ENCODE results near the gene COMMD8. TPM values are rescaled to one million over a fixed set of nuclear protein-coding genes. Genes with fewer than 3 reads are reported as not detected.

The COMMD8 gene
- polyA plus RNA-seq, 2 of the 4 experiments (the other 2 are of a cell fraction), result 19.1 to 24.0 TPM

DNA sequence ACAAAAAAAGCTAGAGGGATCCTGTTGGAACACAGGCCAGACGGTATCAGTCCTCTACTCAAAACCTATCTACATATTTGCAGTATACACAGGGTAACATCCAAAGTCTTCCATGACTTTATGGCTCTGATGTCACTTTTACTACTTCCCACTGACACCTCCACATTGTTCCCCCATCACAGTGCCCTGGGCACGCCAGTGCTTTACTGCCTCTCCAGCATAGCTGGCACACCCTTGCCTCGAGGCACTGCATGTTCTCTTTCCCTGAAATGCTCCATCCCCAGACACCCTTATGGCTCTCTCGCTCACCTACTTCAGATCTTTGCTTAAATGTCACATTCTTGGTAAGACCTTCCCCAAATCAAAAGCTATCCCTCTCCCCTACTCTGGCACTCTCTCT, 15.3 kb upstream of the COMMD8 start (continued):
- TF ChIP-seq POLR2A (IDR thresholded peaks at IDR 0.05; ENCODE audit: low read length) (no peak), MAFK (IDR thresholded peaks at IDR 0.05; ENCODE audit: partially characterized antibody) (no peak), ESRRA (IDR thresholded peaks at IDR 0.05; ENCODE audit: borderline replicate concordance, low read length) (no peak), MAZ (IDR thresholded peaks at IDR 0.05; ENCODE audit: borderline replicate concordance, low read depth, low read length) (no peak)

DNA sequence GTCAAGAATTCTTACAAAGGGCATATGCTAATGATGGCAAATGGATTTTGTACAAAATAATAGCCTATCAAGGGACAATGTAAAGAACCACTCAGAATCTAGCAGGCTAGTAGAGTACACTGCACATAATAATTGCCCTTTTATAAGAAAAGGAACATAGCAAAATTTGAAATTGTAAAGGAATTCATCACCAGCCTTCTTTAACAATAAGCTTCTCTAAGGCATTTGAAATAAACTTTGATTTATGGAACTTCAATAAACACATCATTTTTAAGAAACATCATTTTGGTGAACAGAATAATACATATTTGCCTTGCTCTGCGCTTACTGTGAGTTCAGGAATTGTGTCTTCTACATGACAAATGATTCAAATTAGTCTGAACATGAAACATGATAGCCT, 11.9 kb upstream of the COMMD8 start:
- Histone ChIP-seq H3K27ac (no peak overlapping the region), H3K4me1 (no peaks in the 10 kb centered on the region), H3K4me2 (no peak overlapping the region), H3K9me3 (no peaks in the 10 kb centered on the region), H3K4me3 (no peak overlapping the region)
- ATAC-seq, result no peak
- CTCF ChIA-PET, result no interaction called here
- POLR2A ChIA-PET, result no interaction called here
- 67% methylated on average over 1 of the region's 1 CpG for WGBS (ENCODE audit: missing lambda C conversion rate)
- TF ChIP-seq KDM5A (IDR thresholded peaks at IDR 0.05) (no peak), RNF2 (IDR thresholded peaks at IDR 0.05; ENCODE audit: borderline replicate concordance, low read depth) (no peak), PBX3 (IDR thresholded peaks at IDR 0.05) (no peak), SMC3 (IDR thresholded peaks at IDR 0.05) (no peak), RFX5 (IDR thresholded peaks at IDR 0.05) (no peak), RCOR1 (IDR thresholded peaks at IDR 0.05; ENCODE audit: low read depth, low read length) (no peak), JUN (IDR thresholded peaks at IDR 0.05) (no peak), HMGXB4 (CRISPR knock-in tag; IDR thresholded peaks at IDR 0.05; ENCODE audit: borderline replicate concordance) (no peak), CHD2 (IDR thresholded peaks at IDR 0.05; ENCODE audit: low read length, partially characterized antibody) (no peak), ESRRA (IDR thresholded peaks at IDR 0.05; ENCODE audit: borderline replicate concordance, low read length) (no peak), FOSB (CRISPR knock-in tag; IDR thresholded peaks at IDR 0.05) (no peak), RAD21 (conservative IDR thresholded peaks at IDR 0.05 in 1 of 2, IDR thresholded peaks at IDR 0.05 in 1 of 2) (no peak), HOXB5 (CRISPR knock-in tag; IDR thresholded peaks at IDR 0.05) (no peak), CBX8 (IDR thresholded peaks at IDR 0.05) (no peak), HOXB13 (CRISPR knock-in tag; IDR thresholded peaks at IDR 0.05; ENCODE audit: low read depth) (no peak), HOXA7 (CRISPR knock-in tag; IDR thresholded peaks at IDR 0.05) (no peak), MAFK (IDR thresholded peaks at IDR 0.05; ENCODE audit: partially characterized antibody) (no peak)
- DNase-seq (ENCODE audit: low read depth in 1 of 2, low spot score in 1 of 2), result no peak
- no peak for FAIRE-seq

DNA sequence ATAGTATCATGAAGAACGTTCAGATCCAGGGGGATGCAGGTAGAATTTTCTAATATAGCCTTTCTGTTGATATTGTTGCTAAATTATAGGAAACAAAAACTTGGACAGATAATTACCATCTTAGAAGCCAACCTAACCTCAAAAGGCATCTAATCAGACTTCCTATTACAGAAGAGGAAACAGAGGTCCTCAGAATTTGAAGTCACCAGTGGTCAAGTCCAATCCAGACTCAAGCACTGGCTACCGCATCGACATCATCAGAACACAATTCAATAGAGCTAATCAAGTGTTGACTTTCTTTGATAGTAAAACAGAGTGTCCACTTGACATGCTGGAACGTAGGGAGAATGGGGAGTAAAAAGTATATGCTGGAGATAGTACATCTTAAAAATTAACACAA, 11.3 kb upstream of the COMMD8 start:
- ChIA-PET POLR2A (no interaction called here), CTCF (no interaction called here)
- Histone ChIP-seq H3K9me3 (no peaks in the 10 kb centered on the region), H3K4me2 (no peak overlapping the region), H3K4me1 (no peaks in the 10 kb centered on the region), H3K4me3 (no peak overlapping the region), H3K27ac (no peak overlapping the region)
- DNase-seq (ENCODE audit: low read depth in 1 of 2, low spot score in 1 of 2) (no peak), ATAC-seq (no peak), FAIRE-seq (no peak)
- no peak for TF ChIP-seq ATOH8 (CRISPR knock-in tag; IDR thresholded peaks at IDR 0.05; ENCODE audit: low read depth)
- no peak for TF ChIP-seq MAZ (IDR thresholded peaks at IDR 0.05; ENCODE audit: borderline replicate concordance, low read depth, low read length)
- TF ChIP-seq EHMT2 (IDR thresholded peaks at IDR 0.05; ENCODE audit: low read depth), result no peak
- no peak for TF ChIP-seq RFX5 (IDR thresholded peaks at IDR 0.05)
- TF ChIP-seq RARB (CRISPR knock-in tag; IDR thresholded peaks at IDR 0.05), result no peak
- no peak for TF ChIP-seq KDM5A (IDR thresholded peaks at IDR 0.05)
- no peak for TF ChIP-seq FOXS1 (CRISPR knock-in tag; IDR thresholded peaks at IDR 0.05)
- TF ChIP-seq RCOR1 (IDR thresholded peaks at IDR 0.05; ENCODE audit: low read depth, low read length), result no peak
- TF ChIP-seq, protein P1, sequence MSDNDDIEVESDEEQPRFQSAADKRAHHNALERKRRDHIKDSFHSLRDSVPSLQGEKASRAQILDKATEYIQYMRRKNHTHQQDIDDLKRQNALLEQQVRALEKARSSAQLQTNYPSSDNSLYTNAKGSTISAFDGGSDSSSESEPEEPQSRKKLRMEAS (IDR thresholded peaks at IDR 0.05), result no peak
- TF ChIP-seq EHF (CRISPR knock-in tag; IDR thresholded peaks at IDR 0.05), result no peak
- TF ChIP-seq FOSB (CRISPR knock-in tag; IDR thresholded peaks at IDR 0.05), result no peak
- WGBS (ENCODE audit: missing lambda C conversion rate), result 43% methylated on average over 4 of the region's 4 CpGs

Measured in A549 (cell line).